ENCODE results near the gene ARL6.

Gene ARL6

DNA sequence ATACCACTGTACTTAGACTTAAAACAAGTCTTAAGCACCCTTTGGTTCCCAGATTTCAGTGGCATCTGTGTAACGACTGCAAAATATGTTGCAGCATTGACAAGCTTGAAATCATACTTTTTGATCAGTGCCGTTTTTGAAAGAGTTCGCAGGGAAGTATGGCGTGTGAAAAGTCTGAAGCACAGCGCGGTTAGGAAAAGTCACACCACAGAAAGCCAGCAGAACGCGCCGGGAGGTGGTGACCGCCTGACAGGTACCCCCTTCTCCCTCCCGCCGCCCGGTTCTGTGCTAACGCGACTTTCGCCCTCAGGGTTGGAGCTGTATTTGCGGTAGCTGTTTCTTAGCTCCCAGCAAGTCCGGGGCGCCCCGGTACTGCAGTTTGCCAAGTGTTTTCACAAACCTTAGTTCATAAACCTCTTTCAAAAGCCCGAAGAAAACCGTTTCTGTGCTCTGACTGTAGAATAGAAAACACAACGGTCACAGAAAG is 56.8 kb downstream of the ARL6 start:
- Histone ChIP-seq H3K36me3 (no peaks in the 10 kb centered on the region), H3K27ac (no peak overlapping the region), H3K4me1 (ENCODE audit: control insufficient read depth in 1 of 2, insufficient read depth in 1 of 2, low read depth in 1 of 2, low read length in 1 of 2) (peaks cover 14 to 17% of the 10 kb centered on the region in 2 experiments), H3K9me3 (no peaks in the 10 kb centered on the region), H3K4me3 (ENCODE audit: low read depth in 1 of 2, low read length in 1 of 2) (peak overlapping the region; percentile 62 to 67), H3K27me3 (peaks cover 97% of the 10 kb centered on the region)
- TF ChIP-seq, protein P1, sequence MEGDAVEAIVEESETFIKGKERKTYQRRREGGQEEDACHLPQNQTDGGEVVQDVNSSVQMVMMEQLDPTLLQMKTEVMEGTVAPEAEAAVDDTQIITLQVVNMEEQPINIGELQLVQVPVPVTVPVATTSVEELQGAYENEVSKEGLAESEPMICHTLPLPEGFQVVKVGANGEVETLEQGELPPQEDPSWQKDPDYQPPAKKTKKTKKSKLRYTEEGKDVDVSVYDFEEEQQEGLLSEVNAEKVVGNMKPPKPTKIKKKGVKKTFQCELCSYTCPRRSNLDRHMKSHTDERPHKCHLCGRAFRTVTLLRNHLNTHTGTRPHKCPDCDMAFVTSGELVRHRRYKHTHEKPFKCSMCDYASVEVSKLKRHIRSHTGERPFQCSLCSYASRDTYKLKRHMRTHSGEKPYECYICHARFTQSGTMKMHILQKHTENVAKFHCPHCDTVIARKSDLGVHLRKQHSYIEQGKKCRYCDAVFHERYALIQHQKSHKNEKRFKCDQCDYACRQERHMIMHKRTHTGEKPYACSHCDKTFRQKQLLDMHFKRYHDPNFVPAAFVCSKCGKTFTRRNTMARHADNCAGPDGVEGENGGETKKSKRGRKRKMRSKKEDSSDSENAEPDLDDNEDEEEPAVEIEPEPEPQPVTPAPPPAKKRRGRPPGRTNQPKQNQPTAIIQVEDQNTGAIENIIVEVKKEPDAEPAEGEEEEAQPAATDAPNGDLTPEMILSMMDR (IDR thresholded peaks at IDR 0.05), result no peak

DNA sequence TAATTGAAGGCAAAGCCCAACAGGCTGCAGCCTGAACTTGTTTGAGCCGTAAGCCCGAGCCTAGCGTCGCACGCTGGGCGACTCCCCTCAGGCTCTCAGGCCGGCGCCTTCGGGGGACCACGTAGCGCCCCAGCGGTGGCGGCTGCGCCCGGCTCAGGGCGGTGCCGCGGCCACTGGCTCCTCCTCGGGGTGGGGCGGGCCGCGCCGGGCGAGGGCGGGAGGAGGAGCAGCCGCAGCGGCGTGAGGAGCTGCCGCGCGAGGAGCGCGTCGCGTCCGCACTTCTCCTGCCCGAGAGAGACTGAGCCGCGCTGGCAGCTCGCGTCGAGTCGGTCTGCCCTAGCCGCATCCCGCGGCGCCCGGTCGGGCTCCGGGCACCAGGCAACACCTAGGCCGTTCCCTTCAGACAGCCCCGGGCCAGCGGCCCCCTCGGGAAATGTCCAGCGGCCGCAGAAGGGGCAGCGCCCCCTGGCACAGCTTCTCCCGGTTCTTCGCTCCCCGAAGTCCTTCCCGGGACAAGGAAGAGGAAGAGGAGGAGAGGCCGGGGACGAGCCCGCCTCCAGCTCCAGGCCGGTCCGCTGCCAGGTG is 57.3 kb downstream of the ARL6 start, which contains the start of gene CRYBG3:
TSS of gene CRYBG3 (plus strand) at position 238 of the 585 bp plus-strand sequence. CDS start at position 434, 196 bp downstream.
- Histone ChIP-seq H3K4me1 (ENCODE audit: control insufficient read depth in 1 of 2, insufficient read depth in 1 of 2, low read depth in 1 of 2, low read length in 1 of 2) (peaks cover 14 to 17% of the 10 kb centered on the region in 2 experiments), H3K36me3 (no peaks in the 10 kb centered on the region), H3K9me3 (no peaks in the 10 kb centered on the region), H3K27me3 (peaks cover 99% of the 10 kb centered on the region), H3K27ac (peak within 1 kb of the TSS; percentile 4), H3K4me3 (ENCODE audit: low read depth in 1 of 2, low read length in 1 of 2) (peak within 1 kb of the TSS; percentile 62 to 67)
- TF ChIP-seq, protein P1 (IDR thresholded peaks at IDR 0.05), result no peak

GRCh38 chr3:97822359-97822775 is 57.8 kb downstream of the ARL6 start:
- Histone ChIP-seq H3K9me3 (no peaks in the 10 kb centered on the region), H3K27ac (no peak overlapping the region)
- TF ChIP-seq, protein P1 (IDR thresholded peaks at IDR 0.05), result no peak

DNA sequence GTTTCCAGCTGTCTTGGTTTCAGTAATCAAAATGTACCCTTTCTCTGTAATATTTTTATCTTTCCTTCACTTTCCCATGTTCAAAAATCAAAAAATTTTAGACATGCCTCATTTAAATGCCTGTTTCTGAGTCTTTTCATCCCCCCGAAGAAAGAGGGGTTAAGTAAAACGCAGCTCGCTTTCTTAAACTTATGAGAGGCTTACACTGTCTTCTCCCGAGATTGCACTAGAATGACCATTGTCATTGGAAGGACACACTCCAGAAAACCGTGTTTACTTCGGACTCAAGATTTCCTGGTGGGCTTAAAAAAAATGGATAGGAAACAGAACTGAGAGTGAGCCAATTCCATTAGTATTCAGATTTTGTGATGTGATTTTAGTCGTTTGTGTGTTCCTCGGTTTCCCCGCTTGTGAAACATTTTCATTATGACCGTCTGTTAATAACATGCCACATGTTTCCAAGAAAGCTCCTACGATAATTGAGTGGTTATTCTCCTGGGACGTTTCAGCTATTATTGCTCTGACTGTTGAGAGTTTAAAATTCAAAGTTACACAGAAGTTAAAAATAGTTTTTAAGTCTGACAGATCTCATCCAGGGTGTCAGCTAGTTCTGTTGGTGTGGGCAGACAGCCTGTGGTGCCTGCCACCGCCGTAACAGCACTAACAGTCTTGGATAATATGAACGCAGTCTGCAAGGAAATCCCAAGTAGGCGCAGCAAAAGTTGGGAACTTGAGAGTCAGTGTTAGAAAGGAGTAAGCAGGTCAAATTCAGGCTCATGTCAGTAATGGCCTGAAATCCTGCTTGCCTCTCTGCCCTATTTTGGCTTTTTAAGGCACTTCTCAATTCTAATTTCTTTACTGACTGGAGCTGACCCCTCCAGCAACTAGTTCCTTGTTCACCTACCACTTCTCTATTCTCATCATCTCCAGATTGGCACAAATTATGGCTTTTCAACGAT is 58.8 kb downstream of the ARL6 start:
- no peaks in the 10 kb centered on the region for H3K9me3 ChIP-seq
- TF ChIP-seq, protein P1 (IDR thresholded peaks at IDR 0.05), result no peak
- peaks cover 14 to 17% of the 10 kb centered on the region in 2 experiments for H3K4me1 ChIP-seq (ENCODE audit: control insufficient read depth in 1 of 2, insufficient read depth in 1 of 2, low read depth in 1 of 2, low read length in 1 of 2)
- no peak overlapping the region for H3K4me3 ChIP-seq (ENCODE audit: low read depth in 1 of 2, low read length in 1 of 2)
- H3K27me3 ChIP-seq, result peaks cover 92% of the 10 kb centered on the region
- no peak overlapping the region for H3K27ac ChIP-seq
- no peaks in the 10 kb centered on the region for H3K36me3 ChIP-seq

More at GRCh38 chr3:97822359-97822775, 57.8 kb downstream of the ARL6 start:
- H3K27me3 ChIP-seq, result peaks cover 99% of the 10 kb centered on the region
- H3K4me3 ChIP-seq (ENCODE audit: low read depth in 1 of 2, low read length in 1 of 2), result peak overlapping the region; percentile 62 to 67
- no peaks in the 10 kb centered on the region for H3K36me3 ChIP-seq
- H3K4me1 ChIP-seq (ENCODE audit: control insufficient read depth in 1 of 2, insufficient read depth in 1 of 2, low read depth in 1 of 2, low read length in 1 of 2), result peaks cover 14 to 17% of the 10 kb centered on the region in 2 experiments

- H3K27ac ChIP-seq, result no peak overlapping the region
- H3K27me3 ChIP-seq, result peaks cover 78% of the 10 kb centered on the region
- H3K9me3 ChIP-seq, result no peaks in the 10 kb centered on the region
- no peaks in the 10 kb centered on the region for H3K36me3 ChIP-seq
- H3K4me3 ChIP-seq (ENCODE audit: low read depth in 1 of 2, low read length in 1 of 2), result no peak overlapping the region
- H3K4me1 ChIP-seq (ENCODE audit: control insufficient read depth in 1 of 2, insufficient read depth in 1 of 2, low read depth in 1 of 2, low read length in 1 of 2), result peaks cover 14 to 17% of the 10 kb centered on the region in 2 experiments
- TF ChIP-seq, protein P1 (IDR thresholded peaks at IDR 0.05), result no peak
Observed at GRCh38 chr3:97825101-97825500, 60.5 kb downstream of the ARL6 start.
